ENCODE data around the gene BAIAP3.
A peak's percentile ranks its signal among the peaks of the same experiment; 100 is the strongest.
"Not testable (repeated sequence)": the region's sequence is repeated elsewhere in the genome, so short reads cannot be mapped to it uniquely, and the experiment has no call there.

Gene BAIAP3

DNA sequence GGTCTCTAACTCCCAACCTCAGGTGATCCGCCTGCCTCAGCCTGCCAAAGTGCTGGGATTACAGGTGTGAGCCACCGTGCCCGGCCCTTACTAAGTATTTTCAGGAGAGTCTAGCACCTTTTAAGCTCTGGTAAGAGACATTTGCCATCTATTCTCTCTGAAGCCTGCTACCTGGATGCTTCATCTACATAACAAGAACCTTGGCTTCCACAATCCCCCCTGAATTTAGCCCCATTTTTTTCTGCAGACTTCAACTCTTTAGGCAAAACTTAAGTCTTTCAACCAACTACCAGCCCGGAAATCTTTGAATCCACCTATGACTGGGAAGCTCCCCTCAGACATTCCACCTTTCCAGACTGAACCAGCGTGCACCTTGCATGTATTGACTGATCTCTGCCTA is 38.0 kb upstream of the BAIAP3 start:
- H3K9me3 Mint-ChIP-seq, result no peaks in the 10 kb centered on the region
- DNase-seq, result no peak
- H3K36me3 Mint-ChIP-seq, result no peaks in the 10 kb centered on the region
- CTCF ChIA-PET, result no interaction called here
- no peak overlapping the region for H3K4me3 Mint-ChIP-seq
- H3K27me3 Mint-ChIP-seq, result peaks cover 84% of the 10 kb centered on the region
- H3K27ac Mint-ChIP-seq, result no peak overlapping the region
- H3K4me1 Mint-ChIP-seq, result peaks cover 6% of the 10 kb centered on the region

DNA sequence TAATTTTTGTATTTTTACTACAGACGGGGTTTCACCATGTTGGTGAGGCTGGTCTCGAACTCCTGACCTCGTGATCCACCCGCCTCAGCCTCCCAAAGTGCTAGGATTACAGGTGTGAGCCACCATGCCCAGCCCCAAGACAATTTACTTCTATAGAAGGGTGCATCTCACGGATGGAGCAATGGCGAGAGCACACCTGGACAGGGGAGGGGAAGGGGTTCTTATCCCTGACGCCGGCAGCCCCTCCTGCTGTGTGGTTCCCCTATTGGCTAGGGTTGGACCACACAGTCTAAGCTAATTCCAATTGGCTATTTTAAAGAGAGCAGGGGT is 36.8 kb upstream of the BAIAP3 start:
- DNase-seq, H3K36me3 Mint-ChIP-seq, CTCF ChIA-PET, H3K4me3 Mint-ChIP-seq, H3K9me3 Mint-ChIP-seq, H3K4me1 Mint-ChIP-seq: not testable (repeated sequence)
- Mint-ChIP-seq H3K27ac (peak overlapping the region; percentile 26), H3K27me3 (peaks cover 81% of the 10 kb centered on the region)

DNA sequence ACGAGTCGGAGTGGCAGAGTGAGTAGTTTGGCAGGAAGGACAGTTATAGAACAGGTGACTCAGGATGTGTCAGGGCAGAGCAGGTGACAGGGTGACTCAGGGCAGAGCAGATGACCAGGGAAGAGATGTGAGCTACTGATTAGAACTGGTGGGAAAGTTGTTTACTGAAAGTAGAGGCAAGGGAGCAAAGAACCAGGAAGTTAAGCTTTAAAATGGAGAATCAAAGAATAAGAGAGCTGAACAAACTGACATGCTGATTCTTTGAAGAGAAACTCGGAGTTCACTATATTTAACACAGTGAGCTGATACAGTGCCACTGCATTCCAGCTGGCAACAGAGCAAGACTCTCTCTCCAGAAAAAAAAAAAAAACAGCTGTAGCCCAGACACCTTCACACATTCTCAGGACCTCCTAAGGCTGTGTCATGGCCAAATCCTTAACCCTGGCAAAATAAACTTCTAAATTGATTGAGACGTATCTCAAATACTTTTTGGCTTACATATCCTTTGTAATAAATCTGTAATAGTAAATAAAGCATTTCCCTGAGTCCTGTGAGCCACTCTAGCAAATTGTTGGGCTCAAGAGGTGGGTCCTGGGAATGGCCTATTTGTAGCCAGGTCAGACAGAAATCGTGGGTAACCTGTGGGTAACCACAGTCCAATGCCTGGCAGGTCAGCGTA is 36.3 kb upstream of the BAIAP3 start:
- Mint-ChIP-seq H3K36me3 (no peaks in the 10 kb centered on the region), H3K4me1 (peaks cover 12% of the 10 kb centered on the region), H3K4me3 (no peak overlapping the region), H3K27me3 (peaks cover 80% of the 10 kb centered on the region), H3K27ac (peak overlapping the region; percentile 26), H3K9me3 (no peaks in the 10 kb centered on the region)
- CTCF ChIA-PET, result no interaction called here
- peak; percentile 33 for DNase-seq

DNA sequence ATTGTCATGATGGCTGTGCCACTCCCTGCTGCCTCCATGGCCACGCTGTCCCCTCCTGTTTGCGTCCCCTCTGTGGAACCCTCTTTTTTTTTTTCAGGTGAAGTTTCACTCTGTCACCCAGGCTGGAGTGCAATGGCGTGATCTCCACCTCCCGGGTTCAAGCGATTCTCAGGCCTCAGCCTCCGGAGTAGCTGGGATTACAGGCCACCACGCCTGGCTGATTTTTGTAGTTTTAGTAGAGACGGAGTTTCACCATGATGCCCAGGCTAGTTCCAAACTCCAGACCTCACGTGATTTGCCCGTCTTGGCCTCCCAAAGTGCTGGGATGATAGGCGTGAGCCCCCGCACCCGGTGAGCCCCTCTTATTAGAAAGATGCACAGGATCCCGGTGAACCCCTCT is 35.0 kb upstream of the BAIAP3 start:
- H3K36me3 Mint-ChIP-seq, result no peaks in the 10 kb centered on the region
- H3K4me3 Mint-ChIP-seq, result no peak overlapping the region
- no peaks in the 10 kb centered on the region for H3K9me3 Mint-ChIP-seq
- no peak overlapping the region for H3K27ac Mint-ChIP-seq
- DNase-seq, result no peak
- CTCF ChIA-PET, result no interaction called here
- H3K27me3 Mint-ChIP-seq, result peaks cover 69% of the 10 kb centered on the region
- H3K4me1 Mint-ChIP-seq, result peaks cover 18% of the 10 kb centered on the region

DNA sequence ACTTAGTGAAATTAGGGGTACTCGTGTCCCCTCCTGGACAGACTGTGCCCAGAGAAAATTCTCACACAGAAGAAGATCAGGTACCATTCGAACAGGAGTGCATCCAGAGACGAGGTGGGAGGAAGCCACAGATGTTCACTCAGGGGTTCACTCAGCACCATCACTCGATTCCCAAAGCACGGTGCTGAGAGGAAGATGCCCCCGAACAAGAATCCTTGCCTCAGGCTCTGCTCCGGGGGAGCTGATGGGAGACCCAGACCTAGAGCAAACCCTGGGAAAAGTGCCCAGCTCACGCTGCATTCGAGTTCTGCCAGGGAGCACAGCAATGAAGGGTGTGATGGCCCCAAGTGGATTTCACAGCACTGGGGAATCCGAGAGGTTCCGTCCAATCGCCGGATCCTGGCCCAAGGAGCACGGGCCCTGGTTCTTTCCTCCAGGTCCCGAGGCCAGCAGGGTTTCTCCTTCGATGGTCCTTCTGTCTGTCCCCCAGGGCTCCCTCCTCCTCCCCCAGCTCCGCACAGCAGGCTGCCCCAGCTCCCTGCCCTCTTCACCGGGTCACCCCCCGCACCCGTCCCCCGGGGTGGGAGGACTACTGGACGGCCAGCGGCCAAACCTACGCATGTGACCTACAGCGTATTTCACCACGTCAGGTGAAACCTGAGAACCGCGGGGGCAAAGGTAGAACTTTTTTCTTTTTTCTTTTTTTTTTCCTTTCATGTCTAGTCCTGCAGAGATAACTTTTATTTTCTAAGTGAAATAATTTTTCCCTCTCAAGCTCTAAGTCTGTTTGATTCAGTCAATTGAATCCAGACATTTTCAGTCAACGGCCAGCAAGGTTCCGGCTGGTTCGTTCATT is 34.2 kb upstream of the BAIAP3 start:
- peaks cover 24% of the 10 kb centered on the region for H3K4me1 Mint-ChIP-seq
- no peak for DNase-seq

DNA sequence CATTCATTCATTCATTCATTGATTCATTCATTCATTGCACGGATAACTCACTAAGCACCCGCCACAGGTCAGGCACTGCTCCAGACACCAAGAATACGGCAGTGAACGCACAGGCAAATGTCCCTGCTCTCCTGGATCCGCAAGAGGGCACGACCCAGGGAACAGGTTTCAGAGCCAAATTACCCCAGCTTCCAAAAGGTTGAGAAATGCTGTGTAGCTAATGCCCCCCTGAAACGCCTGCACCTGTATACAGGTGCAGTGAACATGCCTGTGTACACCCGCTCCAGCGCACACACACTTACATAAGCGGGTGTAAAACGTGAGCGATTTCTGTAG is 33.6 kb upstream of the BAIAP3 start:
- CTCF ChIA-PET, result interaction anchor here (0.6 to 1.3 kb wide), 3 partner anchors 20 to 101 kb away, joined by 3 to 5 read pairs (median 3); no protein-coding TSS in a partner anchor
- H3K4me1 Mint-ChIP-seq, result peaks cover 29% of the 10 kb centered on the region
- no peak overlapping the region for H3K27ac Mint-ChIP-seq
- H3K36me3 Mint-ChIP-seq, result no peaks in the 10 kb centered on the region
- no peaks in the 10 kb centered on the region for H3K9me3 Mint-ChIP-seq
- no peak overlapping the region for H3K4me3 Mint-ChIP-seq
- no peak for DNase-seq
- peaks cover 58% of the 10 kb centered on the region for H3K27me3 Mint-ChIP-seq

More for the DNA sequence above, 34.2 kb upstream of the BAIAP3 start:
- no peak overlapping the region for H3K4me3 Mint-ChIP-seq
- peaks cover 62% of the 10 kb centered on the region for H3K27me3 Mint-ChIP-seq
- H3K27ac Mint-ChIP-seq, result no peak overlapping the region
- no peaks in the 10 kb centered on the region for H3K9me3 Mint-ChIP-seq
- CTCF ChIA-PET, result interaction anchor here (0.6 to 0.9 kb wide), 2 partner anchors 19 to 102 kb away, joined by 3 read pairs; no protein-coding TSS in a partner anchor
- H3K36me3 Mint-ChIP-seq, result no peaks in the 10 kb centered on the region

DNA sequence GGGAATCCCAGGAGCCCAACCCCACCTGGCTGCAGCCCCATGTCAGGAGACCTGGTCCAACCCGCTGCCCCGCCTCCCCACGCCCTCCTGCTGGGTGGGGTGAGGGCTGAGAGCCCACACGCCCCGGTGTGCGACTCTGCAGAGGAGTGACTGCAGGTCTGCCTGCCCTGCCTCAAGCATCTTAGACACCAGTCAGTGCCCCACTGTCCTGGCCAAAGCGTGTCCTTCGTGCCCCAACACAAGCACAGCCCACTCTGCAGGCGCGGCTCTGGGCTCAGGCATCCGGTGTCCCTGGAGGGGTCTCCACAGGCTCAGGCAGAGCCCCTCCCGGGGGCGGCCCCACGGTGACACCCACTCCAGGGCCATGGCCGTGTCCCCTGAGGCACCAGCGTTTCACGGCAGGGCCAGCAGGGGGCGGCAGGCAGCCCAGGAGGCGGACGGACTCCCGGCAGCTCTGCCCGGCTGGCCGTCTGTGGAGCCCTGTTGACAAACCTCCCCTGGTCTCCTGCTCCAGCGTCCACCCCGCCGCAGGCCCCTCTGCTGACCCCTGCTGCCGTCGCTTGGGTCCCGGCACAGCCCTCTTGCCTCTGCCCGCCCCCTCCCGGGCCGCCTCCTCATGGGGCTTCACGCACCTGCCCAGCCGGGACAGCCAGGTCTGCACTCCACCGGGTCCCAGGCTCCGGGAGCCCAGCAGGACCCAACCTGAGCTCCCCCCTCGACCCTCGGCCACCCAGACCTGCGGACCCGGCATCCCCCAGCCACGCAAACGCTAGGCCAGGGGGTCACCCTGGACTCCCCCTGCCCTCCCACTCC is 32.6 kb upstream of the BAIAP3 start:
- Mint-ChIP-seq H3K27ac (no peak overlapping the region), H3K4me1 (peaks cover 34% of the 10 kb centered on the region), H3K27me3 (peaks cover 49% of the 10 kb centered on the region), H3K36me3 (no peaks in the 10 kb centered on the region), H3K9me3 (no peaks in the 10 kb centered on the region), H3K4me3 (no peak overlapping the region)
- DNase-seq, result peak; percentile 84
- CTCF ChIA-PET, result interaction anchor here (0.6 to 1.3 kb wide), 5 partner anchors 11 to 56 kb away, joined by 3 to 5 read pairs (median 3); no protein-coding TSS in a partner anchor

DNA sequence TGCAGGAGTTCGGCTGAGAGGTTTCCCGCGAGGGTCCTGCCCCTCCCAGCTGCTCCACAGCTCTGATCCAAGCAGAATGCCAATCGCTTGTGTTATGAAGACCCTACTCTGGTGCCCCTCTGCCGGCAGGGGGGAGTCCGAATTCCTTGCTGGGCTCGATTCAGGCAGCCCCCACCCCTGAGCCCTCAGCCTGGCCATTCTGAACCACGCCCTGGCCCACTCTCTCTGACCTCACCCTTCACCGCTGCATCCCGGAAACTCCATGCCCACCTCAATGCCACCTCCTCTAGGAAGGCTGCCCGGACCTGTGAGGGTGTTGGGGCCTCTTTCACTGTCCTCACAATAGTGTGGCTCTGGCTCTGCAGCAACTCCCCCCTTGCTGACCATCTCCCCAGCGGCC is 31.9 kb upstream of the BAIAP3 start:
- CTCF ChIA-PET, result interaction anchor here (0.6 to 1.1 kb wide), 3 partner anchors 11 to 56 kb away, joined by 3 read pairs; no protein-coding TSS in a partner anchor
- no peak overlapping the region for H3K4me3 Mint-ChIP-seq
- peaks cover 47% of the 10 kb centered on the region for H3K27me3 Mint-ChIP-seq
- H3K4me1 Mint-ChIP-seq, result peaks cover 41% of the 10 kb centered on the region
- DNase-seq, result no peak
- no peak overlapping the region for H3K27ac Mint-ChIP-seq
- no peaks in the 10 kb centered on the region for H3K9me3 Mint-ChIP-seq
- H3K36me3 Mint-ChIP-seq, result no peaks in the 10 kb centered on the region

DNA sequence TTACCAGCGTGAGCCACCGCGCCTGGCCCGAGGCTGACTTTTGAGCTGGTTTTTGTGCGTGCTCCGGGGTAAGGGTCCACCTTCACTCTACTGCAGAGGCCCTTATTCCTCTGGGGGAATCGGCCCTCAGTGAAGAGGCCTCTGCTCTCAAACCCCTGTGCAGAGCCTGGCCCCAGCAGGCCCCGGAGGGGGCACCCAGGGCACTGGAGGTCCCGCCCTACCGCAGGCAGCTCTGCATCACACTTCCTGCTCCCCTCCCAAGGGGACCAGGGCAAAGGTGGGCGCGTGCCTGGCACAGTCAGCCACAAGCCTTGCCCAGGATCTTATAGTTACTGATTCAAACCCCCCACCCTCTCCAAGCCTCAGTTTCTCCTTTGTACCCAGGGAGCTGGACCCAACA is 27.6 kb upstream of the BAIAP3 start:
- peak overlapping the region; percentile 81 for H3K27ac Mint-ChIP-seq
- no peak overlapping the region for H3K4me3 Mint-ChIP-seq
- CTCF ChIA-PET, result no interaction called here
- no peaks in the 10 kb centered on the region for H3K9me3 Mint-ChIP-seq
- H3K36me3 Mint-ChIP-seq, result peaks cover 9% of the 10 kb centered on the region
- DNase-seq, result no peak
- H3K27me3 Mint-ChIP-seq, result peaks cover 13% of the 10 kb centered on the region
- peaks cover 52% of the 10 kb centered on the region for H3K4me1 Mint-ChIP-seq

DNA sequence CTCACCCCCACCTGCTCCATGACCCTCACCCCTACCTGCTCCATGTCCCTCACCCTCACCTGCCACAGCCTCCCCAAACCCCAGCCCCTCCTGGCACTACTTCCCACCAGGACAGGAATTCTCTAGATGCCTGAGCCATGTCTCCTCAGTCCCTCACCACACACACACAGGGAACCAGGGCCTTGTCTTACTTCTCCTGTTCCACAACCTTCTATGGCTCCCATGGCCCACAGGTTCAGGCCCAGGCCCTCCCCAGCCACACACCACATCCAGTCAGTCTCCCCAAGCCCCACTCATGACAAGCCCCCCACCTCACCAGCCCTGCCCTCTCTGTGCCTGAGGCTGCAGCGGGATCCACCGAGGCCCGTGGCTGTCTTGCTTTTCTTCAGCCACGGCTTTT is 27.1 kb upstream of the BAIAP3 start:
- no peak for DNase-seq
- CTCF ChIA-PET, result no interaction called here
- peaks cover 56% of the 10 kb centered on the region for H3K4me1 Mint-ChIP-seq
- H3K9me3 Mint-ChIP-seq, result no peaks in the 10 kb centered on the region
- H3K27ac Mint-ChIP-seq, result peak overlapping the region; percentile 80
- peaks cover 10% of the 10 kb centered on the region for H3K27me3 Mint-ChIP-seq
- peaks cover 13% of the 10 kb centered on the region for H3K36me3 Mint-ChIP-seq
- H3K4me3 Mint-ChIP-seq, result peak overlapping the region; percentile 29

DNA sequence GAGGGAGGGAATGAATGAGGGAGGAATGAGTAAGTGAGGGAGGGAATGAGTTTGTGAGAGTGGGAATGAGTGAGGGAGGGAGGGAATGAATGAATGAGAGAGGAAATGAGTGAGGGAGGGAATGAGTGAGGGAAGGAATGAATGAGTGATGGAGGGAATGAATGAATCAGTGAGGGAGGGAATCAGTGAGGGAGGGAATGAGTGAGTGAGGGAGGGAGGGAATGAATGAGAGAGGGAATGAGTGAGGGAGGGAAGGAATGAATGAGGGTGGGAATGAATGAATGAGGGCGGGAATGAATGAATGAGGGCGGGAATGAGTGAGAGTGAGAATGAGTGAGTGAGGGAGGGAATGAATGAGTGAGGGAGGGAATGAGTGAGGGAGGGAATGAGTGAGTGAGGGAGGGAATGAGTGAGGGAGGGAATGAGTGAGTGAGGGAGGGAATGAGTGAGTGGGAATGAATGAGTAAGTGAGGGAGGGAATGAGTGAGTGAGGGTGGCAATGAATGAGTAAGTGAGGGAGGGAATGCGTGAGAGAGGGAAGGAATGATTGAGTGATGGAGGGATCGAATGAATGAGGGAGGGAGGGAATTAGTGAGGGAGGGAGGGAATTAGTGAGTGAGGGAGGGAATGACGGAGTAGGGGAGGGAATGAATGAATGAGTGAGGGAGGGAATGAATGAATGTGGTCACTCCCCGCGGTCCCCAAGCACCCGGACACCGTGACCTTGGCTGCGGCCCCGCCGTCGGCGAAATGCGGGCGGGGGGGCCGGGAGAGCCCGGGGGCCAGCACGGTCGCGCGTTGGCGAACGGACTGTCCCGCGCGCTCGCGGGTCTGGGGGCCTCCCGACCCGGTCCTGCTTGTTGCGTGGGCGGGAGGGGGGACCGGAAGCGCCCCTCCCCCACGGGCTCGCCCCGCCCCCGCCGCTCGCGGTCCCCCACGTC is 25.1 kb upstream of the BAIAP3 start:
- peak overlapping the region; percentile 81 for H3K4me3 Mint-ChIP-seq
- no peak for DNase-seq
- peak overlapping the region; percentile 98 for H3K27ac Mint-ChIP-seq
- H3K36me3 Mint-ChIP-seq, result peaks cover 19% of the 10 kb centered on the region
- H3K9me3 Mint-ChIP-seq, result no peaks in the 10 kb centered on the region
- peaks cover 60% of the 10 kb centered on the region for H3K4me1 Mint-ChIP-seq
- peaks cover 3% of the 10 kb centered on the region for H3K27me3 Mint-ChIP-seq
- CTCF ChIA-PET, result no interaction called here

DNA sequence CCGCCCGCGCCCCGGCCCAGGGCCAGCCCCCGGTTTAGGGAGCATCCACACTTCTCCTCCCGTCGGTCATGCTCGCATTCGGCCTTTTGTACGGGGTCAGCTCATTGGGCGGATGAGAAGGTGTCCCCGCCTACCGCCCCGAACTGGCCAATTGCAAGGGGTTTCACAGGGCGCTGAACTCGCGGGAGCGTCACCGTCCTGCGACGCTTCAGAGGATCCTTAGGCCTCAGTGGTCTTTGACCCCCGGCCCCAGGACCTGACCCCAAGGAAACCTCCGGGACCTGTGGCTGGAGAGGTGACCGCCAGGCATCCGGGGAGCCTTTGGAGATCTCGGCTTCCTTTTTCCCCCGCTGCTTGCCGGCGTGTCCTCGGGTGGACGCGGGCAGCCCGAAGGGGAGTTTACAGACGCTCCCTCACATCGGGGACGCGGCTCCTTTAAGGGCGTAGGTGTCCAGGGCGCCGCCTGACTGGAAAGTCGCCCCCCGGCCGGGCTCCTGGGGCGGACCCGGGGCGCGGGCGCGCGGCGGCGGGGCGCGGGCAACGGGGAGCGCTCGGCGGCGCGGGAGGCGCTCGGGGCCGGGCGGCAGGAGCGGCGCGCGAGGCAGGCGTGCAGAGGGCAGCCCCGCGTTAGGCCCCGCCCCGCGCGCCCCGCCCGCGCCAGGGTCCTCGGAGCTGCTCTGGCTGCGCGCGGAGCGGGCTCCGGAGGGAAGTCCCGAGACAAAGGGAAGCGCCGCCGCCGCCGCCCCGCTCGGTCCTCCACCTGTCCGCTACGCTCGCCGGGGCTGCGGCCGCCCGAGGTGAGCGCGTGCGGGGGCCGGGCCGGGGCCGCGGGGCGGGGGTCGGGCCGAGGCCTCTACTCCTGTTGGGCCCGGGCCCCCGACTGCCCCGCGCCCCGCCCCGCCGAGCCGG is 24.2 kb upstream of the BAIAP3 start, which contains the start of gene UBE2I:
UBE2I (plus strand) TSS at position 660 of the 909 bp plus-strand sequence. CDS start 4,395 bp downstream, outside the sequence.
- peak within 1 kb of the TSS; percentile 97 for H3K4me3 Mint-ChIP-seq
- no peaks in the 10 kb centered on the region for H3K9me3 Mint-ChIP-seq
- peaks cover 2% of the 10 kb centered on the region for H3K27me3 Mint-ChIP-seq
- CTCF ChIA-PET, result no interaction called here
- H3K4me1 Mint-ChIP-seq, result peaks cover 55% of the 10 kb centered on the region
- H3K36me3 Mint-ChIP-seq, result peaks cover 21% of the 10 kb centered on the region
- H3K27ac Mint-ChIP-seq, result peak within 1 kb of the TSS; percentile 98
- DNase-seq, result peak; percentile 97
